Activated CD8-positive, alpha-beta T cell treated with anti-CD3 and anti-CD28 coated beads for 36 hours (primary cell): Measurements from ENCODE around the gene MBP. TPM values are rescaled to one million over a fixed set of nuclear protein-coding genes. Genes with fewer than 3 reads are reported as not detected.

Experiments used
- ATAC-seq: fragments of 200-7000 bp; cut with Tn5 transposase; one replicate; pipeline ENCODE4 v1.10.0; 2021; ENCODE audit warnings: mild to moderate bottlenecking, moderate library complexity
- CTCF ChIA-PET: fragments of 350-600 bp; sonication (Branson Sonifier 250); formaldehyde crosslinking; loops from one replicate; lab custom pipeline; 2021; ENCODE audit warnings: antibody characterized with exemption; lab: Charles Lee
- POLR2A ChIA-PET: fragments of 350-600 bp; sonication (Branson Sonifier 250); formaldehyde crosslinking; loops from one replicate; lab custom pipeline; 2021; ENCODE audit warnings: antibody characterized with exemption; lab: Charles Lee
- DNase-seq: peaks from one replicate; pipeline ENCODE4 v3.0.0-alpha.2; 2020
- H3K27ac Mint-ChIP-seq: one replicate; pipeline ENCODE4 v1.8.0; 2021; ENCODE audit warnings: mild to moderate bottlenecking, mixed read lengths
- H3K27me3 Mint-ChIP-seq: one replicate; pipeline ENCODE4 v1.8.0; 2021; ENCODE audit warnings: mixed read lengths
- H3K36me3 Mint-ChIP-seq: one replicate; pipeline ENCODE4 v1.8.0; 2021; ENCODE audit warnings: low read depth, mixed read lengths
- H3K4me1 Mint-ChIP-seq: one replicate; pipeline ENCODE4 v1.8.0; 2021; ENCODE audit warnings: low read depth, mixed read lengths
- H3K4me3 Mint-ChIP-seq: one replicate; pipeline ENCODE4 v1.8.0; 2021; ENCODE audit warnings: mild to moderate bottlenecking, moderate library complexity, mixed read lengths
- H3K9me3 Mint-ChIP-seq: one replicate; pipeline ENCODE4 v1.8.0; 2021; ENCODE audit warnings: mixed read lengths
- CTCF ChIP-seq: fragments of 200-600 bp; IDR thresholded peaks from one replicate; pipeline ENCODE4 v1.8.0; 2022; ENCODE audit warnings: antibody characterized with exemption, mild to moderate bottlenecking
- intact Hi-C: fragments of 100-400 bp; cut with micrococcal nuclease; formaldehyde crosslinking; loops from one replicate; pipeline ENCODE4 v1.10.0; 2022
- total RNA-seq, 2 experiments: library from RNA; stranded (reverse); gene quantifications; one replicate each; pipeline ENCODE4 v1.2.3, GENCODE V29; 2021

MBP gene
- total RNA-seq, 2 experiments from 2014 or later = 39.9 to 41.5 TPM

GRCh38 chr18:76982038-76982437, 150.5 kb downstream of the MBP start:
- Mint-ChIP-seq H3K27me3 (no peaks in the 10 kb centered on the region), H3K4me3 (no peak overlapping the region), H3K27ac (no peak overlapping the region), H3K36me3 (no peaks in the 10 kb centered on the region), H3K9me3 (no peaks in the 10 kb centered on the region), H3K4me1 (peaks cover 6% of the 10 kb centered on the region)
- DNase-seq = no peak
- intact Hi-C loops = loop anchor here (2.0 to 5.0 kb wide), 2 partner anchors 105 to 179 kb away; no protein-coding TSS in a partner anchor
- ChIA-PET POLR2A (no interaction called here), CTCF (interaction anchor here (0.7 to 5.0 kb wide), 17 partner anchors 10 to 229 kb away, joined by 3 to 88 read pairs (median 6); no protein-coding TSS in a partner anchor)
- TF ChIP-seq CTCF = no peak
- ATAC-seq = no peak

GRCh38 chr18:76981396-76981968, 151.1 kb downstream of the MBP start:
- no peaks in the 10 kb centered on the region for H3K36me3 Mint-ChIP-seq
- no peaks in the 10 kb centered on the region for H3K27me3 Mint-ChIP-seq
- no peak overlapping the region for H3K4me3 Mint-ChIP-seq
- DNase-seq = no peak
- TF ChIP-seq CTCF = no peak
- intact Hi-C loops = loop anchor here (5.0 kb wide), 1 partner anchor 104 kb away; no protein-coding TSS in a partner anchor
- H3K4me1 Mint-ChIP-seq = peaks cover 6% of the 10 kb centered on the region
- no peaks in the 10 kb centered on the region for H3K9me3 Mint-ChIP-seq
- ATAC-seq = no peak
- POLR2A ChIA-PET = no interaction called here
- CTCF ChIA-PET = interaction anchor here (1.3 to 1.7 kb wide), 4 partner anchors 10 to 180 kb away, joined by 3 to 6 read pairs (median 4); no protein-coding TSS in a partner anchor
- no peak overlapping the region for H3K27ac Mint-ChIP-seq

DNA sequence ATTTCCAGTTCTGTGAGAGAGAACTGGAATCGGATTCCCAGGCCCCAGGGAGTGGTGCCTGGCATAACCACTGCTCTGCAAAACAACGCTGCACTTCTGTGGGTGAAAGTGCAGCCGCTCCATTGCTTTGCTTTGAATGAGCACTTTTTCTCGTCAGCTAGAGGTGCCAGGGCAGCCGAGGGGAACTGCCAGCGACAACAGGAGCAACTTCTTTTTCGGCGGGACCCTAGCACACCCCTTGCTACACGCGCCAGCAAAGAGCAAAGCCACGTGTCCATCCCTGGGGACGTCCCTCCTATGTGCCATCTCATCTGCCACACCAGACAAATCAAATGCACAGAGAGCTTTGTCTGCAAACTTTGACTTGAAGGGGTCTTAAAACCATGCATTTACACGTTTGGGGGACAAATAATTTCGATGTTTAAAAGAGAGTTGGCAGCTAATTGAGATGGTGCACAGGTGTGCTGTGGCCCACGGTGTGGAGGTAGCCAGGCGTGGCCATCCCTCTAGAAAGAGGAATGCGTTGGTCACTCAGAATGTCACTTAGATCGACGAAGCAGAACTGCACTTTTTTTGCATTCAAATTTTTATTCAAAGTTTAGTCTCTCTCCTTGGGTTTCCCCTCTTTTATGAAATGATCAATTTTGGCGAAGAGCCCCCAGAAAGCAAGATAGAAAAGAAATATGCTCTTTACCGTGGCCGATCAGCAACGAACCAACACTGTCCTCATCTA, 151.8 kb downstream of the MBP start:
- no peak for TF ChIP-seq CTCF
- ChIA-PET CTCF (interaction anchor here (1.3 to 2.2 kb wide), 3 partner anchors 9 to 179 kb away, joined by 4 to 6 read pairs (median 5); no protein-coding TSS in a partner anchor), POLR2A (interaction anchor here (1.4 kb wide), 1 partner anchor 132 kb away, joined by 4 read pairs; no protein-coding TSS in a partner anchor)
- Mint-ChIP-seq H3K27me3 (no peaks in the 10 kb centered on the region), H3K4me1 (peaks cover 6% of the 10 kb centered on the region), H3K27ac (no peak overlapping the region), H3K9me3 (no peaks in the 10 kb centered on the region), H3K36me3 (no peaks in the 10 kb centered on the region), H3K4me3 (no peak overlapping the region)
- DNase-seq (no peak), ATAC-seq (no peak)
- intact Hi-C loops = loop anchor here (5.0 kb wide), 1 partner anchor 104 kb away; no protein-coding TSS in a partner anchor

GRCh38 chr18:76979906-76980305, 152.7 kb downstream of the MBP start:
- Mint-ChIP-seq H3K9me3 (no peaks in the 10 kb centered on the region), H3K36me3 (no peaks in the 10 kb centered on the region), H3K27ac (no peak overlapping the region), H3K27me3 (no peaks in the 10 kb centered on the region), H3K4me3 (no peak overlapping the region), H3K4me1 (peaks cover 6% of the 10 kb centered on the region)
- DNase-seq (no peak), ATAC-seq (no peak)
- TF ChIP-seq CTCF = no peak
- ChIA-PET CTCF (interaction anchor here (0.5 to 2.2 kb wide), 2 partner anchors 10 to 45 kb away, joined by 3 to 5 read pairs; no protein-coding TSS in a partner anchor), POLR2A (interaction anchor here (1.4 kb wide), 1 partner anchor 133 kb away, joined by 4 read pairs; no protein-coding TSS in a partner anchor)
- intact Hi-C loops = loop anchor here (5.0 kb wide), 1 partner anchor 103 kb away; no protein-coding TSS in a partner anchor
